Testis (tissue), 3 donors: ENCODE data around the gene LRRC8D. TPM values are rescaled to one million over a fixed set of nuclear protein-coding genes. Genes with fewer than 3 reads are reported as not detected.
"Not testable (repeated sequence)": the region's sequence is repeated elsewhere in the genome, so short reads cannot be mapped to it uniquely, and the experiment has no call there.

Experiments
- DNase-seq: peaks from one replicate; pipeline ENCODE4 v3.0.0-alpha.2; 2019
- H3K27ac ChIP-seq, 2 donors: fragments of 200-600 bp; sonication (generic); one replicate each; pipeline ENCODE4 v1.5.1; 2019
- H3K27me3 ChIP-seq: fragments of 200-600 bp; sonication (generic); one replicate; pipeline ENCODE4 v1.5.1; 2019
- H3K36me3 ChIP-seq: fragments of 200-600 bp; sonication (generic); one replicate; pipeline ENCODE4 v1.5.1; 2017; ENCODE audit warnings: low read depth; ENCODE audit errors: missing control alignments
- H3K4me1 ChIP-seq: fragments of 200-600 bp; sonication (generic); one replicate; pipeline ENCODE4 v1.5.1; 2019
- H3K4me3 ChIP-seq, 2 donors: fragments of 200-600 bp; sonication (generic); one replicate each; pipeline ENCODE4 v1.5.1; 2017 to 2019
- H3K9me3 ChIP-seq: fragments of 200-600 bp; sonication (generic); one replicate; pipeline ENCODE4 v1.5.1; 2017
- CTCF ChIP-seq, 3 experiments: fragments of 450-650 bp in 2 of 3; fragments of 200-600 bp in 1 of 3; sonication (generic) in 1 of 3; IDR thresholded peaks; one replicate each; pipeline ENCODE4 v1.5.1; 2016 to 2019; ENCODE audit warnings: antibody characterized with exemption in 3 of 3, mild to moderate bottlenecking in 2 of 3, moderate library complexity in 1 of 3
- POLR2A ChIP-seq: fragments of 450-650 bp; IDR thresholded peaks from one replicate; pipeline ENCODE4 v1.6.1; 2017; ENCODE audit warnings: antibody characterized with exemption, mild to moderate bottlenecking, moderate library complexity
- WGBS, 2 donors: methylation state at CpG; one replicate each; pipeline ENCODE4 v1.1.5; 2018; 5-methylcytosine and 5-hydroxymethylcytosine counted together
- intact Hi-C: fragments of 100-400 bp; cut with DNase I; formaldehyde crosslinking; loops from one replicate; pipeline ENCODE4 v1.15.1; 2023; ENCODE audit warnings: low total_unique reads
- polyA plus RNA-seq: library from polyadenylated mRNA; stranded (reverse); fragments of 350-450 nt; fragmentation: Illumina TruSeq; extraction: RNeasy Lipid Tissue Mini Kit (QIAGEN cat#74804); gene quantifications from one replicate; pipeline ENCODE4 v1.2.3, GENCODE V29; 2014; ENCODE audit warnings: low read depth, low replicate concordance; ENCODE audit not compliant: insufficient read depth
- total RNA-seq, 2 donors: library from RNA; depleted of rRNA; stranded (reverse); fragments of >200 nt; gene quantifications; one replicate each; pipeline ENCODE4 v1.2.3, GENCODE V29; 2016

LRRC8D gene
- total and polyA plus RNA-seq, 3 donors from 2014 or later = 20.8 to 46.1 (median 41.1) TPM

GRCh38 chr1:89791064-89791726 is 29.6 kb upstream of the LRRC8D start:
- no peak for TF ChIP-seq CTCF (IDR thresholded peaks at IDR 0.05)
- TF ChIP-seq POLR2A = no peak

GRCh38 chr1:89794406-89794805 is 26.4 kb upstream of the LRRC8D start:
- Histone ChIP-seq H3K9me3 (no peaks in the 10 kb centered on the region), H3K27me3 (no peaks in the 10 kb centered on the region), H3K4me3 (no peak overlapping the region), H3K36me3 (no peaks in the 10 kb centered on the region), H3K4me1 (no peaks in the 10 kb centered on the region), H3K27ac (no peak overlapping the region)
- TF ChIP-seq POLR2A (no peak), CTCF (IDR thresholded peaks at IDR 0.05) (no peak)
- intact Hi-C loops = no loop called here
- 58 to 64% methylated on average over 5 of the region's 5 CpGs for WGBS, 2 donors
- DNase-seq = no peak

More at GRCh38 chr1:89791064-89791726, 29.6 kb upstream of the LRRC8D start:
- intact Hi-C loops = no loop called here
- no peaks in the 10 kb centered on the region for H3K36me3 ChIP-seq
- DNase-seq = no peak
- H3K4me3 ChIP-seq = no peak overlapping the region
- H3K27me3 ChIP-seq = no peaks in the 10 kb centered on the region
- WGBS, 2 donors = 77 to 81% methylated on average over 3 of the region's 3 CpGs
- no peaks in the 10 kb centered on the region for H3K4me1 ChIP-seq
- H3K27ac ChIP-seq = no peak overlapping the region
- no peaks in the 10 kb centered on the region for H3K9me3 ChIP-seq

GRCh38 chr1:89795571-89795970 is 25.3 kb upstream of the LRRC8D start:
- DNase-seq, intact Hi-C loops, H3K36me3 ChIP-seq, H3K4me1 ChIP-seq, H3K4me3 ChIP-seq, H3K27me3 ChIP-seq, H3K9me3 ChIP-seq, H3K27ac ChIP-seq: not testable (repeated sequence)
- WGBS, 2 donors = 92 to 93% methylated on average over 4 of the region's 4 CpGs

- H3K27me3 ChIP-seq, H3K27ac ChIP-seq, H3K4me1 ChIP-seq, DNase-seq, intact Hi-C loops, H3K9me3 ChIP-seq, H3K4me3 ChIP-seq, H3K36me3 ChIP-seq: not testable (repeated sequence)
- WGBS, 2 donors = 63 to 75% methylated on average over 10 to 19 of the region's 32 CpGs
These were observed 23.0 kb upstream of the LRRC8D start for GRCh38 chr1:89797876-89798275.

- Histone ChIP-seq H3K4me3 (no peak overlapping the region), H3K27ac (no peak overlapping the region), H3K36me3 (no peaks in the 10 kb centered on the region), H3K27me3 (no peaks in the 10 kb centered on the region), H3K9me3 (no peaks in the 10 kb centered on the region), H3K4me1 (no peaks in the 10 kb centered on the region)
- no peak for DNase-seq
- intact Hi-C loops = no loop called here
- no peak for TF ChIP-seq CTCF (IDR thresholded peaks at IDR 0.05)
- no peak for TF ChIP-seq POLR2A
- 91 to 92% methylated on average over 4 of the region's 4 CpGs for WGBS, 2 donors
These were observed 21.3 kb upstream of the LRRC8D start for GRCh38 chr1:89799495-89799894.

- WGBS, 2 donors = 81 to 90% methylated on average over 4 of the region's 4 CpGs
- H3K27me3 ChIP-seq = no peaks in the 10 kb centered on the region
- no peak for DNase-seq
- no peak overlapping the region for H3K4me3 ChIP-seq
- no peak overlapping the region for H3K27ac ChIP-seq
- intact Hi-C loops = loop anchor here (10.0 kb wide), 1 partner anchor 185 kb away; no protein-coding TSS in a partner anchor
- H3K36me3 ChIP-seq = no peaks in the 10 kb centered on the region
- no peak for TF ChIP-seq POLR2A
- no peak for TF ChIP-seq CTCF (IDR thresholded peaks at IDR 0.05)
- H3K4me1 ChIP-seq = no peaks in the 10 kb centered on the region
- no peaks in the 10 kb centered on the region for H3K9me3 ChIP-seq
These were observed 20.7 kb upstream of the LRRC8D start for GRCh38 chr1:89800022-89800655.
